ENCODE measurements around the gene FYB1. TPM values are rescaled to one million over a fixed set of nuclear protein-coding genes. Genes with fewer than 3 reads are reported as not detected.

The FYB1 gene
- total RNA-seq, 1 experiment from 2014 or later = 10.5 TPM

DNA sequence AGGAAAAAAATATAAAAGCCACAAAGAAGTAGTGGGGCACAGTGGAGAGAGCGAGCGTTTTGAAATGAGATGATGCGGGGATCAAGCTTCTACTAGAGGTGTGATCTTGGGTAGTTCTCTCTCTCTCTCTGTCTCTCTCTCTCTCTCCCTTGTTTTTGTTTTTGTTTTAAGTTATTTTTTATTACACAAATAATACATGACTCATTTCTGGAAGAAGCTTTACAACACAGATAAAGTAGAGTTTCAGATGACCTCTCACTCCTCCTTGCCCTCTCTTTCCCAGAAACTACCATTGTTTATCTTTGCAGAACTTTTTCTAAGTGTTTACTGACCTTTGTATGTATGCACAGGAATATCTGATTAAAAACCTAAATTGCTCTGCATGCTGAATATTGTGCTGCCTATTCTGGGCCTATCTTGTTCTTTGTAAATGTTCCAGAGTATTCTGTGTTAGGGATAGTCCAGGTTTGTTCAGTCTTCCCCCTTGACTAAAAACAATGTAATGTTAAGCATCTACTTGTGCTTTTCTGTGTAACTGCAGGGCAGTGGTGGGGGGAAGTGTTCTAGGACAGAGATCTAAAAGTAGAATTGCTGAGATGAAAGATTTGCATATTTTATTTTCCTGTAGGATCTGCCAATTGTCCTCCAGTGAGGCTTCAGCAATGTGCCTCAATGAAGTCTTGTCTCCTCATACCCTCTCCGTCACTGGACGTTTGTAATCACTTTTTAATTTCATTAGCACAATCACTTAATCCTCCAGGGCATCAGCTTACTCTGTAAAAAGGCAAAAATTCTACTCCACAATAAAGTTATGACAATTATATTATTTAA lies 52.0 kb downstream of the FYB1 start:
- peaks cover 9% of the 10 kb centered on the region; the same call in 1 of the 2 replicates for H3F3A ChIP-seq (ENCODE audit: insufficient read depth, low read depth)
- H3K27me3 ChIP-seq (ENCODE audit: insufficient read depth, low read depth) = no peaks in the 10 kb centered on the region
- ChIA-PET POLR2A (ENCODE audit: unreplicated experiment) (interaction anchor here (0.5 kb wide), 1 partner anchor 1591 kb away, joined by 3 read pairs; no protein-coding TSS in a partner anchor), CTCF (interaction anchor here (0.7 kb wide), 1 partner anchor 403 kb away, joined by 3 read pairs; no protein-coding TSS in a partner anchor)
- H3K36me3 ChIP-seq (ENCODE audit: low read depth) = no peaks in the 10 kb centered on the region
- H3K9me2 ChIP-seq (ENCODE audit: insufficient read depth) = no peaks in the 10 kb centered on the region
- no TSS peak for BruUV-seq (replicated peaks)
- H4K20me1 ChIP-seq (ENCODE audit: insufficient read depth) = no peaks in the 10 kb centered on the region
- H2AFZ ChIP-seq = peak overlapping the region; percentile 10; the same call in 1 of the 2 replicates
- DNase-seq = no peak
- no peaks in the 10 kb centered on the region for H3K9me3 ChIP-seq (ENCODE audit: insufficient read depth, low read depth)
- H3K4me1 ChIP-seq (replicated peaks; ENCODE audit: insufficient read depth) = peaks cover 14% of the 10 kb centered on the region
- intact Hi-C loops (cut with micrococcal nuclease; ENCODE audit: unreplicated experiment) = no loop called here
- H3K4me3 ChIP-seq = no peak overlapping the region
- peak overlapping the region; percentile 5; the same call in 1 of the 2 replicates for H3K27ac ChIP-seq
- H3K4me2 ChIP-seq = peak overlapping the region; percentile 20; the same call in 1 of the 2 replicates
- H3K79me2 ChIP-seq (ENCODE audit: low read depth) = no peaks in the 10 kb centered on the region
- TF ChIP-seq CTCF (conservative IDR thresholded peaks at IDR 0.05) (no peak), EZH2 (IDR thresholded peaks at IDR 0.05; ENCODE audit: low read depth) (no peak)

- H3K27me3 ChIP-seq (ENCODE audit: insufficient read depth, low read depth) = no peaks in the 10 kb centered on the region
- POLR2A ChIA-PET (ENCODE audit: unreplicated experiment) = interaction anchor here (0.6 kb wide), 1 partner anchor 294 kb away, joined by 6 read pairs; no protein-coding TSS in a partner anchor
- no peaks in the 10 kb centered on the region for H3K79me2 ChIP-seq (ENCODE audit: low read depth)
- CTCF ChIA-PET = interaction anchor here (0.5 to 0.6 kb wide), 2 partner anchors 31 to 337 kb away, joined by 4 to 8 read pairs; no protein-coding TSS in a partner anchor
- H3K4me3 ChIP-seq = no peak overlapping the region
- no peak overlapping the region for H3K4me2 ChIP-seq
- H3K36me3 ChIP-seq (ENCODE audit: low read depth) = no peaks in the 10 kb centered on the region
- H3K27ac ChIP-seq = no peak overlapping the region
- no peaks in the 10 kb centered on the region for H4K20me1 ChIP-seq (ENCODE audit: insufficient read depth)
- no peak for DNase-seq
- H2AFZ ChIP-seq = no peak overlapping the region
- intact Hi-C loops (cut with micrococcal nuclease; ENCODE audit: unreplicated experiment) = no loop called here
- H3F3A ChIP-seq (ENCODE audit: insufficient read depth, low read depth) = peaks cover 9% of the 10 kb centered on the region; the same call in 1 of the 2 replicates
- H3K9me2 ChIP-seq (ENCODE audit: insufficient read depth) = 0 out of 2 replicates have a peak, but pooled peaks cover 5% of the 10 kb centered on the region
- no TSS peak for BruUV-seq (replicated peaks)
- TF ChIP-seq EZH2 (IDR thresholded peaks at IDR 0.05; ENCODE audit: low read depth) = no peak
- no peak for TF ChIP-seq CTCF (conservative IDR thresholded peaks at IDR 0.05)
- H3K9me3 ChIP-seq (ENCODE audit: insufficient read depth, low read depth) = no peaks in the 10 kb centered on the region
- peaks cover 14% of the 10 kb centered on the region for H3K4me1 ChIP-seq (replicated peaks; ENCODE audit: insufficient read depth)
Measured at GRCh38 chr5:39164529-39165402, 54.6 kb downstream of the FYB1 start.

- no peaks in the 10 kb centered on the region for H4K20me1 ChIP-seq (ENCODE audit: insufficient read depth)
- peaks cover 14% of the 10 kb centered on the region for H3K4me1 ChIP-seq (replicated peaks; ENCODE audit: insufficient read depth)
- ChIA-PET CTCF (interaction anchor here (0.5 to 0.6 kb wide), 2 partner anchors 32 to 338 kb away, joined by 4 to 8 read pairs; no protein-coding TSS in a partner anchor), POLR2A (ENCODE audit: unreplicated experiment) (no interaction called here)
- H3K9me2 ChIP-seq (ENCODE audit: insufficient read depth) = 0 out of 2 replicates have a peak, but pooled peaks cover 5% of the 10 kb centered on the region
- peaks cover 9% of the 10 kb centered on the region; the same call in 1 of the 2 replicates for H3F3A ChIP-seq (ENCODE audit: insufficient read depth, low read depth)
- no peaks in the 10 kb centered on the region for H3K27me3 ChIP-seq (ENCODE audit: insufficient read depth, low read depth)
- H3K79me2 ChIP-seq (ENCODE audit: low read depth) = no peaks in the 10 kb centered on the region
- intact Hi-C loops (cut with micrococcal nuclease; ENCODE audit: unreplicated experiment) = no loop called here
- H3K27ac ChIP-seq = no peak overlapping the region
- no TSS peak for BruUV-seq (replicated peaks)
- no peak overlapping the region for H3K4me3 ChIP-seq
- H3K9me3 ChIP-seq (ENCODE audit: insufficient read depth, low read depth) = 0 out of 2 replicates have a peak, but pooled peaks cover 3% of the 10 kb centered on the region
- H3K4me2 ChIP-seq = no peak overlapping the region
- DNase-seq = no peak
- no peak overlapping the region for H2AFZ ChIP-seq
- H3K36me3 ChIP-seq (ENCODE audit: low read depth) = no peaks in the 10 kb centered on the region
- no peak for TF ChIP-seq EZH2 (IDR thresholded peaks at IDR 0.05; ENCODE audit: low read depth)
- no peak for TF ChIP-seq CTCF (conservative IDR thresholded peaks at IDR 0.05)
Measured at GRCh38 chr5:39164016-39164415, 55.3 kb downstream of the FYB1 start.
